ENCODE results near the gene TRIM63. TPM values are rescaled to one million over a fixed set of nuclear protein-coding genes. Genes with fewer than 3 reads are reported as not detected.

Gene TRIM63
- total RNA-seq, 3 donors from 2014 or later = 0.22 TPM; not detected in 1

DNA sequence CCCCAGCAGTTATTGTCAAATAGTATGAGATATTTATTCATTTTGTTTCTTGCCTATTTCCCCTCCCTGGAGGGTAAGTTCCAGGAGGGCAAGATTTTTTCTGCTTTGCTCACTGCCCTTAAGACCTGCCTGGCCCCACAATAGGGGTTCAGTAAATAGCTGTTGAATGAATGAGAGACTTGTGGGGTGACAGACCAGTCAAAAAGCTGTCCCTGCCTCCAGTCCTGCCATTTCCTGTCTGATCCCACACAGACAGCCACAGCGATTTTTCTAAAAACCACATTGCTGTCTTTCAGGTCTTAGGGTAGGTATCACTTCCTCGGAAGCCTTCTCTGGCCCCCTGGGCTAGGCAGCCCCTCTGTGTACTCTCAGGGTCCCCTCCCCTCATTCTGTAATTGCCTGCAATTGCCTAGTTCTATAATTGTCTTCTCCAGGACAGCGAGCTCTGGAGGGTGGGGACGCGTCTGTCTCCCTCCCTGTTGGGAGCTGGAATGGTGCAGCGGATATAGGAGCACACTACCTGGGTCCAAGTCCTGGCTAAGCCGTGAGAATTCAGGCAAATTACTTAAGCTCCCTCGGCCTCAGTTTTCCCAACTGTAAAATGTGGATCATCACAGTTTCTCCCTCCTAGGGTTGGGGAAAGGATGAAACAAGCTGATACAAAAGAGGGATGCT is 47.7 kb downstream of the TRIM63 start:
- Histone ChIP-seq H3K4me1 (ENCODE audit: low read depth) (no peaks in the 10 kb centered on the region), H3K9me3 (no peaks in the 10 kb centered on the region), H3K36me3 (ENCODE audit: low read depth) (no peaks in the 10 kb centered on the region), H3K4me3 (no peak overlapping the region)
- no peak for DNase-seq
- no peak for ATAC-seq
- intact Hi-C loops (cut with DNase I, micrococcal nuclease) = no loop called here
- TF ChIP-seq CTCF (IDR thresholded peaks at IDR 0.05) = no peak

GRCh38 chr1:26017606-26018005 is 49.8 kb downstream of the TRIM63 start:
- no peak for TF ChIP-seq CTCF (IDR thresholded peaks at IDR 0.05)
- intact Hi-C loops (cut with DNase I, micrococcal nuclease) = no loop called here
- no peak for ATAC-seq
- Histone ChIP-seq H3K36me3 (ENCODE audit: low read depth) (no peaks in the 10 kb centered on the region), H3K4me3 (no peak overlapping the region), H3K4me1 (ENCODE audit: low read depth) (no peaks in the 10 kb centered on the region), H3K9me3 (no peaks in the 10 kb centered on the region)
- DNase-seq = no peak

GRCh38 chr1:26016953-26017545 is 50.4 kb downstream of the TRIM63 start:
- DNase-seq = no peak
- Histone ChIP-seq H3K4me3 (no peak overlapping the region), H3K4me1 (ENCODE audit: low read depth) (no peaks in the 10 kb centered on the region), H3K36me3 (ENCODE audit: low read depth) (no peaks in the 10 kb centered on the region), H3K9me3 (no peaks in the 10 kb centered on the region)
- no peak for ATAC-seq
- TF ChIP-seq CTCF (IDR thresholded peaks at IDR 0.05) = no peak
- intact Hi-C loops (cut with DNase I, micrococcal nuclease) = no loop called here

DNA sequence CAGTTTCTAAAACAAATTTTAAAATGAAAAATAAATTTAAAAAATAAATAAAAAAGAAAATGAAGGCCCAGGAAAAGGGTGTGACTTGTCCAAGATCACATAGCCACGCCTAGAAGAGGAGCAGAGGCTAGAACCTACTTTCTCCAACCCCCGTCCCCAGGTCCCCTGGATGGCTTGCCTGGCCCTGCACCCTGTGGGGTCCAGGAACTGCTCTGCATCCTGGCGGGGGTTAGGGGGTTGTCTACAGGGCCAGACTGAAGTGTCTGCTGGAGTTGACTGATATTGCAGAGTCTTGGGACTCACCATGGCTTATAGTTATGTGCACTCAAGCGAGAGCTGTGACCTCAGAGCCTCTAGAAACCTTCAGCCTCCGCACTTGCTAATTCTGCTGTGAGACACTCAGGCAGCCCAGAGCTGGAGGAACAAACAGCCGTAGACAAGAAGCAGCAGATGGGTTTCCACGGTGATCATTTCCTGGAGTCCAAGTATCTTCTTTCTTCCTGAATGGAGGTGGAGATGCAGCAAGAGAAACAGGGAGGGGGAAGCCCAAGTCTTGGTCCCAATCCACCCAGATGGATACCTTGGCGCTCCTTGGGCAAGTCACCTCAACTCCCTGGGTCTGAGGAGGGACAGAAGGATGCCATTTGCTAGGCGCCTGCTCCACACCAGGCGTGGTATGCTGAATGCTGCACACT is 51.0 kb downstream of the TRIM63 start:
- intact Hi-C loops (cut with DNase I, micrococcal nuclease) = no loop called here
- Histone ChIP-seq H3K9me3 (no peaks in the 10 kb centered on the region), H3K36me3 (ENCODE audit: low read depth) (no peaks in the 10 kb centered on the region), H3K4me3 (no peak overlapping the region), H3K4me1 (ENCODE audit: low read depth) (no peaks in the 10 kb centered on the region)
- TF ChIP-seq CTCF (IDR thresholded peaks at IDR 0.05) = no peak
- DNase-seq = no peak
- no peak for ATAC-seq

- H3K4me1 ChIP-seq (ENCODE audit: low read depth) = no peaks in the 10 kb centered on the region
- ATAC-seq = peak; percentile 48
- no peaks in the 10 kb centered on the region for H3K9me3 ChIP-seq
- peak in 1 of 3 donors; percentile 40 for DNase-seq
- H3K36me3 ChIP-seq (ENCODE audit: low read depth) = no peaks in the 10 kb centered on the region
- no peak overlapping the region for H3K4me3 ChIP-seq
- no peak for TF ChIP-seq CTCF (IDR thresholded peaks at IDR 0.05)
- intact Hi-C loops (cut with DNase I, micrococcal nuclease) = no loop called here
These were observed 52.1 kb downstream of the TRIM63 start for GRCh38 chr1:26015358-26015757.
